HG03039 (cell line): ENCODE results near the gene ATP11A.

Experiments
- ATAC-seq: cut with Tn5 transposase; IDR thresholded peaks from one replicate; pipeline ENCODE4 v1.9.1; 2021; ENCODE audit warnings: mild to moderate bottlenecking, moderate library complexity; ENCODE audit not compliant: unreplicated experiment

Gene ATP11A

DNA sequence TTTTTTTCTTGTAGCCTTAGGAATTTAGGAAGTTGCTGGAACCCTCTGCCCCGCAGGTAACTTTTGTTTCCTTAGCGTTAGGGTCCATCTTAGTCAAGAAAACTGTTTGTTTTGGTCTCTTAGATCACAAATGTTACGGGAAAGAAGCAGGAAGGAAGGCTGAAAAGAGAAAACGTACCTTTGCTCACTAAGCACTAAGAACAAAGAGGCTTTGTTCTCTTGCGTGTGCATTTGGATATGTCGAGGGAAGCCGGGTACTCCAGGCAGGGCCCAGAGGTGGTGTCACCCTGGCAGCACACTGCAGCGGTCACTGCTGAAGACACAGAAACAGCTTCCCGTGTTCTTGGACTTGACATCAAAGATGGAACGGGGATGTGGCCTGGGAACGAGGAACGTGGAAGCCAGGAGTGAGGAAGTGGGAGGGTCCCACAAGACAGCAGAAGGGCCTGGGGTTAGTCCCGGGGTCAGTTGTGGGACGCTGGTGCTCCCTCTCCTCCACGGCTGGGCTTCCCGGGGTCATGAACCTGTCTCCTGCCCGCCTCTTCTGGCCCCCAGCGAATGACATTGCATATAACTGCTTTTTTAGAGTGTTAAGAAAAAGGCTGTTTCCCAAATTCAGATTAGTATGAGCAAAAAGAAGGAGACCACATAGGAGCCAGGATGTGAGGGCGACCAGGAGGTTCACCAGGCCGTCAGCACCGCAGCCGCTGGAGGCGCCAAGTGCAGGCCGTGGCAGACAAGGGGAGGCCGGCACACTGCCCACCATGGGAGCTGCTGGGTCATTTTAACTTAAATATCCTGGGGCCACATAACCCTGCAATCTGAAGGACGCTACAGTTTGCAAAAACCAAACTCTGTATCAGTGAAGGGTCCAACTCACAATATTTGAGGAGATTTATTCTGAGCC is 31.6 kb downstream of the ATP11A start:
- no peak for ATAC-seq

DNA sequence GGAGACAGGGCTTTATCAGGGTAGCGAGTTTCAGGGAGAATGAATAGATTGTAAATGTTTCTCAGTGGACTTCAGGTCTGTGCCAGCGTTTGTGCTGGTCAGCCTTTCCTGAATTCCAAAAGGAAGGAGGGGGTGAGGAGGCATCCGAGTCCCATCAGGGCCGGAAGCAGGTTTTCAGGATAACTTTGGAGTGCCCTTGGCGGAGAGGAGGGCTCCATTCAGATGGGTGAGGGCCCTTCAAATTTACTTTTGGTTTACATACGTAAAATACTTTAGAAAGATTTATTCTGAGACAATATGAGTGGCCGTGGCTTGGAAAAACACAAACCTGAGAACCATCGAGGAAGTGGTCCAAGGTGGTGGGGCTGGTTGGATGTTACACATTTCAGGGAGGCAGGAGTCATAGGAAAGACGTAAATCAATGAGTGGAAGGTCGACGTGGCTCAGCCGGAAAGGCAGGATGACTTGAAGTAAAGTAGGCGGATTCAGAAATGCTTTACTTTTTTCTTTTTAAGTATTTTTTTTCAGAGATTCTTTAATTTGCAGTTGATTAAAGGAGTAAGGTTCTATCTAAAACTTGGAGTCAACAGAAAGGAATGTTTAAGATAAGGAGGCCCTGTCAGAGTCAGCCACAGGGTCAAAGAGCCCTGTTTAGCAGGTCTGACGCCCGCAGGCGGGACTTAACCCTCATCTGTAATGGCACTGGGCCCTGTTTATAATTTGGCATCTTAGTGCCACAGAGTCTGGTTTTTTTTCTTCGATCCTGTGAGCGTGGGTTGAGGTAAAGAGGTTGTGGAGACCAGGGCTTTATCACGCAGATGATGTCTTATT is 32.8 kb downstream of the ATP11A start:
- ATAC-seq = no peak

DNA sequence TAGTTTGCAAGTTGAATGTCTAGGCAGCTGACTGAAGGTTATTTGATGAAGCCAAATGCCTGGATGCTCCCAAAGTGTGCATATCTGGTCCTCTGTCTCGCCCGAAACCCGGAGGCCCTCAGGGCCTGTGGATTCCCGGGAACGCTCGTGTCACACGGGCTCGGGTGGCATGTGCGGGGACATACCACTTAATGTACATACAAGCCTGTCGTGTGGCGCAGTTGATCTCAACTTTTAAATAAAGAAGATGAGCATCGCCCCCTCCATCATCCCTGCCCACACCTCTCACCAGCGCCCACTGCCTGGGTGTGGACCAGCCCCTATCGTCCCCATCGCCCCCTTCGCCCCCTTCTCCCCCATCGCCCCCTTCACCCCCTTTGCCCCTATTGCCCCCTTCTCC is 33.9 kb downstream of the ATP11A start:
- ATAC-seq = no peak

DNA sequence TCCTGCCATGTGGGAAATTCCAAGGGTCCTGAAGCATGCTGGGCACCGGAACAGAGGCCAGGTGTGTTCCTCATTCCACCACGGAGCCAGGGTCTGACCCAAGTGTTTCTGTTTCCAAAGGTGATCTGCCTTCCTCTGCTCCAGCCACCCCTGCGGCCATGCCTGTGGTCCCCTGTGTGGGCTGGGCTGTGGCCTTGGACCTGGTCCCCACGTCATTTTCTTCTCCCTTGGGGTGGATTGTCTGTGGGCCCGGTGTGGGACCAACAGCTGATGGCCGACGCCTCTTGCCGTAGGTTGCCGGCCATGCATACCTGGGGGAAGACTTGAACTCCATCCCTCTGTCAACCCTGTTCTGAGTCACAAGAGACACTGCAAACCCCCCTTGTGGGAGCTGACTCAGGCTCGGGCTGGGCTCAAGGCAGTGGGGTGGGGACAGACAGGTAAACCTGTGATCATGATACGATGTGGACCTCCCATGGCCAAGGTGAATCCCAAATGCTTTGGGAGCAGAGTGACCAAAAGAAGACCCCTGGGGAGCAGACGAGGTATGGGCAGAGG is 35.0 kb downstream of the ATP11A start:
- ATAC-seq = no peak

DNA sequence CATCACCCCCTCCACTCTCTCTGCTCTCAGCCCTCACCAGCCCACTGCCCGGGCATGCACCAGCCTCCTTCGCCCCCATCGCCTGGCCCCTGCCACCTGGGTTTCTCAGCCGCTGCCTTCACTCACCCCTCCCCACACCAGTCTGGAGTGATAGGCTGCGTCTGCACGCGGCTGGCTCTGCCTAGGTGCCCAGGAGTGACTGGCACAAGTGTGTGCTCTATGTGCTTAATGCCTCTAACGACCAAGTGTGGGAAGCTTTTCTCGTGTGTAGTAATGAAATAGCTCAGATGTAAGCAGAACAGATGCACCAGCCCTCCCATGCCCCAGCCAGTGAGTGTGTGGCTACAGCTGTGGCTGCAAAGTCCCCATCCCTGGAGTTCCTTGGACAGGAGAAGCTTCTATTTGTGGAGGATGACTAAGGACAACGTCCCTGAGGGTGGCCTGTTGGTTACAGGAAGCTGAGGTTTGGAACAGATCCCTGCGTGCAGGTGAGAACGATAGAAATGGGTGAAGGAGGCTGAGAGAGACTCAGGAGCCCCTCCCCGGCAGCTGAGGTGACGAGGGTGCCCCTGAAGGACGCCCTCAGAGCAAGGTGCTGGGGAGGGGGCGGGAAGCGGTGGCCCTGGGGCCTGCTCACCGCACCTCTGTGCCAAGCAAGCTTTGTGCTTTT is 35.6 kb downstream of the ATP11A start:
- no peak for ATAC-seq

DNA sequence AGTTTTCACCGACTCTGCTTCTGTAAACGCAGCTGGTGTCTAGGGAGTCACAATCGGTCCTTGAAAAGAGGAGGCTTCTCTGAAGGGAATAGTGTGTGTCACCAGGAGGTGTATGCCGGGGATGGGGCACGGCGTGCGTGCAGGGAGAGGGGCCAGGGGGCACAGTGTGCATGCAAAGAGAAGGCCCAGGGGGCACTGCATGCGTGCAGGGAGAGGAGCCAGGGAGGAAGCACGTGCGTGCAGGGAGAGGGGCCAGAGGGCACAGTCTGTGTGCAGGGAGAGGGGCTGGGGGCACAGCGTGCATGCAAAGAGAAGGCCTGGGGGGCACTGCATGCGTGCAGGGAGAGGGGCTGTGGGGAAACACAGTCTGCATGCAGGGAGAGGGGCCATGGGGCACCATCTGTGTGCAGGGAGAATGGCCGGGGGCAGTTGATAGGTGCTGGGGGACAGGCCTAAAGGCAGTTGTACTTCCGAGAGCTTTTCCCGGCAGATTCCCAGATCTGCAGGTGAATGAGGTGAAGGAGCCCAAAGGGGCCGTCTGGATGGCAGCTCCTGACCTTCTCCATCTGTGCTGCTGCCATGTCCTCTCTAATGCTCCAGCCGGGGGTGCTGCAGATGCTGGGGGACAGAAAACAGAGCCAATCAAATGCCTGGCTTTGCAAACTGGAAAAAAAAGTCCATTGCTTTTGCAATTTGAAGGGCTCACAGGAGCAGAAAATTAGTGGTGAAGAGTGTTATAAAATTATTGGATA is 36.4 kb downstream of the ATP11A start:
- ATAC-seq = no peak

DNA sequence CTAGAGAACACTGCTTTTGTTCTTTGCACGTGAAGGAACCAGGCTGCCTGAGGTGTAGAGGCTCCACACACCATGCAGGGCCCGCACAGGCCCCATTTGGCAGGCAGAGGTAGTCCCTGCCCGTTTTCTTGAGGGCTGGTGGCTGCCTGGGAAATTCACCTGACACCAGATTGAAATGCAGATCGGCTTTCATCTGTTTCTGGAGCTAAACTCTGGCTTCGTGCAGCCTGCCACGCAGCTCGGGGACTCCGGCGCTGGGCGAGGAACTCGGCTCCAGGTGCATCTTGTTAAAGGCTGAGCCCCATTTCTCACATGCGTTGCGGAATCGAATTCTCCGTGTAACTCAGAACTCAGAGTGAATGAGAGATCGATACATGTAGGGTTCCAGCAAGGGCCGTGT is 37.7 kb downstream of the ATP11A start:
- ATAC-seq = no peak

DNA sequence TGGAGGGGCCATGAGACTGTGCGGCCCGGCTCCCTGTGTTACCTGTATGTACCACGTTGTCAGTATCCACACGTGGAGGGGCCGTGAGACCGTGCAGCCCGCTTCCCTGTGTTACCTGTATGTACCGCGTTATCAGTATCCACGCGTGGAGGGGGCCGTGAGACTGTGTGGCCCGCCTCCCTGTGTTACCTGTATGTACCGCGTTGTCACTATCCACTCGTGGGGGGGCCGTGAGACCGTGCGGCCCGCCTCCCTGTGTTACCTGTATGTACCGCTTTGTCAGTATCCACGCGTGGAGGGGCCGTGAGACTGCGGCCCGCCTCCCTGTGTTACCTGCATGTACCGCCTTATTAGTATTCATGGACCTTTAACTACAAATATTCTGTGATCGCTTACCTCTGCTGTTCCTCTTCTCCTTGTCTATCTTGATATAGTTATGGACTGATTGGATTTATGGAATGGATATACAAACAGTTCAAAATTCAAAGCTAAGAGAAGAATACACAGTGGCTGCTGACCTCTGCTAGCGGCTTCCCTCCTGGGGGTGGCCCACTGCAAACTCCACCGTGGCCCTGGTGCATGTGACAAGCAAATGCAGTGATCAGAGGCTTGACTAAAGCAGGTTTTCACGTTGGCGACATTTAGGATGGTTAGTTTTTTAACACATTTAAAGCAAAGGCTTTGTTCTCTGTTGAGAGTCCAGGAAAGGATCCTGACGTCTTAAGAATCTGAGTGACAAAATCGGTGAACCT is 38.7 kb downstream of the ATP11A start:
- ATAC-seq = no peak

DNA sequence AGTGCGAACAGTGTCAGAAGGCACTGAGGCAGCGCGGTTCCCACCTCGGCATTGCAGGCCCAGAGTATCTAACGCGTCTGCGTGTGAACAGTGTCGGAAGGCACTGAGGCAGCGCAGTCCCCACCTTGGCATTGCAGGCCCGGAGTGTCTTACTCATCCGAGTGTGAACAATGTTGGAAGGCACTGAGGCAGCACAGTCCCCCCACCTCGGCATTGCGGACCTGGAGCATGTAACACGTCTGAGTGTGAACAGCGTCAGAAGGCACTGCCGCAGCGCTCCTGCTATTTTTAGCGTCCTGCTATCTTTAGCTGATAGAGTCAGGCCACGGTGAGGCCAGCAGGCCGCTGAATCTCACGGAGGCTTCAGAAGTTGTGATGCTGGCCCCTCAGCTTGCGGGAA is 39.6 kb downstream of the ATP11A start:
- ATAC-seq = no peak

DNA sequence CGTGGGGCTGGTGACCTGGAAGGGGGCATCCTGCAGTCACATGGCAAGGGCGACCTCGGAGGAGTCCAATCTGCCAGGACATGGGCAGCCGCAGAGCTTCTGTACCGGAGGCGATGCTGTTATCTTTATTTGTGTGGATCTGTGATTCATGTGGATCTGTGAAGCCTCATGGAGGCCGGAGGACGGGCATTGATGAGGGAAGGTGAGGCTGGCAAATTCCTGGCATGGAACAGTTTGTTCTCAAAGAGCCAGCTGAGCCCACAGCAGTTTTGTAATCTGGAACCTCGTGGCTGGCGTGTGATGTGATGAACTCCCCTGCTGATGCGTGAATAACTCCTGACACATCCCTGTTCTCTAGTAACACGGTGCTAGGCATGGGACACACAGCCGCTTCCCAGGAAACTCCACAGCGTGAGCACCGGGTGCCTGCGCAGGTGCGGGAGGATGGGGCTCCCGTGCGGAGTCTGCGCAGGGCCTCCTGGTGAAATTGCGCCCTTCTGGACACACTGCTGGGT is 40.4 kb downstream of the ATP11A start:
- no peak for ATAC-seq

DNA sequence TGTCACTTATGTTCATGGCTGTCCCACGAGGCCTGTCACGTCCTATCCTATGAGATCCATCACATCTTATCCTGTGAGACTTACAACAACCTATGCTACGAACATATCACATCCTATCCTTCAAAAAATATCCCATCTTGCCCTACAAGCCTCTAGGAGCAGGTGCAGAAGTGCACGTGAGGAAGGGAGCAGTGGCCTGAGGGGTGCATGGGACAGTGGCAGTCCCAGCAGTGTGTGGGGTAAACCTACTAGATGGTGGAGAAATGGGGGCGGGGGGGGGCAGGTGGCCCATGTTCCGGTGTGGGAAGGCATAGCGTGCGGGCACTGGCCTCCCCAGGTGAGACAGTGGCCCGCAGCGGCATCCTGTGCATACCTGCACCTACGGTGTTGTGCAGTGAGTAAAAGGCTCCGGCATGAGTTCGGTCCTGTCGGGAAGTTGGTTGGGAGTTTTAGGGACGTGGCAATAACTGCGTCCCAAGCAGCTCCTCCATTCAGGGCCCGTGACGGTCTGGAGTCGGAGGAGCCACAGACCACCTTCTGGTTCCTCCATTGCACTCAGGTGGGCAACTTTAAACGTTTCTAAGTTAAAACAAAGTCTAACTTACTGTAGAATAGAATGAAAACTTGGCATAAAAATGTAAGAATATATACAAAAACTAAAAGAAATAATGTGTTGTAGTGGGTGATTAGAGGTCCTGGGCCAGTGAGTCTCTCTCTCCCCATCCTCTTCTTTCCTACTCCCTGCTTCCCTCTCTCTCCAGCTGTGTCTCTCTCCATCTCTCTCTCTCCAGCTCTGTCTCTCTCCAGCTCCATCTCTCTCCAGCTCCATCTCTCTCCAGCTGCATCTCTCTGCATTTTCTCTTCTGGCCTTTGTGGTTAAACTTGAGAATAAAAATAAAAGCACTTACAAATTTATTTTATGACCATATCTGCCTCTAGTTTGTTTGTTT is 42.1 kb downstream of the ATP11A start:
- no peak for ATAC-seq

DNA sequence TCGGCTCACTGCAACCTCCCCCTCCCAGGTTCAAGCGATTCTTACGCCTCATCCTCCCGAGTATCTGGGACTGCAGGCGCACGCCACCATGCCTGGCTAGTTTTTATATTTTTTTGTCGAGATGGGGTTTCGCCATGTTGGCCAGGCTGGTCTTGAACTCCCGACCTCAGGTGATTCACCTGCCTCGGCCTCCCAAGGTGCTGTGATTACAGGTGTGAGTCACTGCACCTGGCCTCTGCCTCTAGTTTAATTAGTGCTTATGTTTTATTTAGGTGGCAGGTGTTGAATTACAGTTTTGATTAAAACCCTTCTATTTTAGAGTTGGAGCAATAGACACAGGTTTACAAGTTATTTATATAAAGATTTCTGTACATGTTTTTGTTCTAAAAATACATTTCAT is 42.8 kb downstream of the ATP11A start:
- no peak for ATAC-seq

DNA sequence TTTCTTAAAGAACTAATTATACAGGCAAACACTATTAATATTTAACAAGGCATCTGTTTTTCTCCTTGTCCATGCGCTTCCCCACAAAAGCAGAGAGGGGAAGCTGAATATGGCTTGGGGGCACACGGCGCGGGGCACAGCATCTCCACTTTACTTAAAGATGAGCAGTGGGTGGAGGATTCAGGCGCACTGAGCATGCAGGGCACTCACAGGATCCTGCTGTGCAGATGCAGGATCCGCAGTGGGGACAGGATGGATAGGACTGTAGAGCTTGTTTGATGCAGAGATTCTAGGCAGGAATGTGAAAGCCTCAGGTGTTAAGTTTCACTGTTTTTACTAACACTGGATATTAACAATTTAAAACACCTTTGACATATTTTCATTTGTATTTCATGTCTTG is 43.3 kb downstream of the ATP11A start:
- ATAC-seq = no peak

DNA sequence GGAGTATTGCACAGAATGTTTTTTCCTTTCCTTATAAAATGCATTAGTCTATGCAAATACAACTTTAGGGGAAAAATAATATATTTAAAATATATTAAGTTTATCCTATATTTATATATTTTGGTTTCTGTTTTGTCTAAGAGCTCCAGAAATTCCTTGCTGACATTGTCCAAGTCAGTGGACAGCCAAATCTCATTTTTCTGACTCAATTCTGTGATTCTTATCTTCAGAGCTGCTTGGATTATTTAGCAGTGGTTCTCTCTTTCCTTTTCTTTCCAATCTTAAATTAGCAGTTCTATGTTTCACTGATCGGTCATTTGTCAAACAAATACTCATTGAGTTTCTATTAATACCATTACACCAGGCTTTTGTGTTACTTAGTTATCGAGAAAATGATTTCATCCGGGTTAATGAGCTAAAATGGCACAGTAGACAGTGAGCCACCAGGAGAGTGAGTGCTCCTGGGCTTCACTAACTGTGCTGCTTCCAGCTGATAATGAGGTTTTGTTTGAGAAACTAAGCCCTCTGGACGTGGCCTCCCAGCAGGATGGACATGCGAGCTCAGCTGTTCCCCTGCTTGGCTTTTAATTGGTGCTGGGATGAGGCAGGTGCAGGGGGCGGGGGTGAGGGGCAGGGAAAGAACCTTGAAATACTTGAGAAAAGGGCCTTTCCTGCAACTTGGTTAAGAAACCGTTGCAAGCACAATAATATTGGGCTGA is 44.0 kb downstream of the ATP11A start:
- no peak for ATAC-seq

DNA sequence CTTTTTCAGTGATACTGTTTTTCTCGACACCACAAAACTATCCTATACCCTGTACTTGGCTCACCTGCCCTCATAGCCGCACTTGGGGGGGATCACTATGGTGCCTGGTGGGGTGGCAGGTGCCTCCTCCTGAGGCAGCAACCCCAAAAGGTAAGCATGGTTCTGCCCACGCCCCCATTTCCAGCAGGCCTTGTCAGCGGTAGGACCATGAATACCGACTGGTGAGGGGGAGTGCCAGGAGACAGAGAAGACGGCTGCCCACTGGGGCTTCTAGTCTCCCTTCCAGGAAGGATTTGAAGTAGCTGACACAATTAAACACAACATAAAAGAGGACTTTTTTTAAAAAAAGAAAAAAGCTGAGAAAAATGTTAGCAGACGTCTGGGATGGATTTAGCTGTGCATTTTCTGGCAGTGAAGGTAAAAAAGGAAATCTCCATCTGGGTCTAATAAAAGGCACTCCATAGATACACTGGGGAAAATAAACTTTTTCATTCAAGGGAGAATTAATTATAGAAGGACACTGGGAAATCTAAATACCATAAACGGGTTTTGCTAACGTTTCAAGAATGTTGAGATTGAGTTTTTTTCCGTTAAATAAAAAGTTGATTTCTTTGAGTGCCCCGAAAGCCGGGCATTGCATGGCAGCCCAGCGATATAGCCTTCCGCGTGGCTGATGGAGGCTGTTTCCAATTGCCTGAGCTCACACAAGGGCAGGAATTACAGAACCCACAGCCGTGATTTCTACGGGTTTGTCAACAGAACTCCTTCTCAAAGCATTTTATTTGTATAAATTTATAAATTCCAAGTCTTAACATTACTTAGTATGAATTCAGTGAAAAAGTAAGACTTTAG is 45.1 kb downstream of the ATP11A start:
- ATAC-seq = no peak

DNA sequence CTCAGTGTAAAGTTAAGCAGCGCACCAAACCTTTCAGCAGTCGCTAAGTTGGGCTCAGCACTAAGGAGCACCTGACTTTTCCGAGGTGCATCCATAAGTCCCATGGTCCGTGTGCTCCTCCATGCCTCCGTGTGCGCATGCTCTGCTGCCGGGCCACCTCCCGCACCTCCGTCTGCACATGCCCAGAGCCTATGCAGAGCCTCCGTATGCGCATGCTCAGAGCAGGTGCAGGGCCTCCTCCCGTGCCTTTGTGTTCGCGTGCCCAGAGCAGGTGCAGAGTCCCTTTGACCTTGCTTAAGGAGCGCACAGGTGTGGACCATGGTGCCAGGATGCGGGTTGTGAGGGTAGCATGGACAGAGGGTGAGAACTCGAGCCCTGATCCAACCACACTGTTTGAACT is 46.0 kb downstream of the ATP11A start:
- no peak for ATAC-seq

DNA sequence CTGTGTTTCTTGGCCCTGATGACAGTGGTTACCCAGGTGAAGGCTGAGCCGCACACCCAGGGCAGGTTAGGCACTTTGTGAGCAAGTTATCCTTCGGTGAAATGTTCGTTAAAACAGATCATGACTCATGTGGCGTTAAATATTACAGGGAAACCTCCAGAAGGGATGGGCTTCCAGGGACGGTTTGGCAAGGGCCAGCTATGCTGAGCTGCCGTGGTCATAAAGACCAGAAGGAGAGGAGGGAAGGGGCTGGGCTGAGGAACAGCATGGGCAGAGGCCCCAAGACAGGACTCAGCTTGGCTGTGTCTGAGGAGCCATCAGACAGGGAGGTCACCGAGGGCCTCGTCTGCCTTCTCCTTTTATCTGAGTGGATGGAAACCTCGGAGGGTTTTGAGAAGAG is 47.5 kb downstream of the ATP11A start:
- ATAC-seq = no peak
